ENCODE data around the gene TUBB6. TPM values are rescaled to one million over a fixed set of nuclear protein-coding genes. Genes with fewer than 3 reads are reported as not detected.

Gene TUBB6
- total and polyA plus RNA-seq, 11 donors, result 64.8 to 800 (median 126) TPM

- H3K4me3 ChIP-seq, result no peak overlapping the region
- DNase-seq, result no peak
- H3K4me1 ChIP-seq, result peaks cover 0 to 4% (median under 1%) of the 10 kb centered on the region in 12 donors
- no peak overlapping the region for H3K27ac ChIP-seq
- intact Hi-C loops (cut with DNase I), result loop anchor here in 1 of 10 donors (10.0 kb wide), 1 partner anchor 353 kb away; the partner anchor contains the start of gene SPIRE1
- TF ChIP-seq CTCF (IDR thresholded peaks at IDR 0.05), result no peak
- TF ChIP-seq POLR2A (IDR thresholded peaks at IDR 0.05), result no peak
- H3K36me3 ChIP-seq, result no peaks in the 10 kb centered on the region
- ATAC-seq, result peak in 2 of 4 donors; percentile 9 to 19
- no peaks in the 10 kb centered on the region for H3K27me3 ChIP-seq
- H3K9me3 ChIP-seq, result peaks cover 0 to 4% (median 0%) of the 10 kb centered on the region in 12 donors
- 63 to 81% (median 69%) methylated on average over 9 to 13 of the region's 13 CpGs for WGBS, 4 donors
Measured at GRCh38 chr18:12301263-12302005, 6.6 kb upstream of the TUBB6 start.

GRCh38 chr18:12302391-12303147 lies 5.5 kb upstream of the TUBB6 start:
- Histone ChIP-seq H3K4me1 (peaks cover 0 to 12% (median 8%) of the 10 kb centered on the region in 12 donors), H3K27me3 (no peaks in the 10 kb centered on the region), H3K4me3 (no peak overlapping the region), H3K9me3 (peaks cover 0 to 4% (median 0%) of the 10 kb centered on the region in 12 donors), H3K36me3 (no peaks in the 10 kb centered on the region), H3K27ac (no peak overlapping the region)
- TF ChIP-seq POLR2A (IDR thresholded peaks at IDR 0.05) (no peak), CTCF (IDR thresholded peaks at IDR 0.05) (no peak)
- intact Hi-C loops (cut with DNase I), result loop anchor here in 1 of 10 donors (10.0 kb wide), 1 partner anchor 352 kb away; the partner anchor contains the start of gene SPIRE1
- ATAC-seq (no peak), DNase-seq (no peak)
- 85 to 91% (median 89%) methylated on average over 11 to 14 of the region's 14 CpGs for WGBS, 4 donors

GRCh38 chr18:12304351-12305210 lies 3.5 kb upstream of the TUBB6 start:
- ATAC-seq (no peak), DNase-seq (no peak)
- Histone ChIP-seq H3K27ac (no peak overlapping the region), H3K27me3 (no peaks in the 10 kb centered on the region), H3K4me3 (no peak overlapping the region), H3K4me1 (peaks cover 0 to 26% (median 13%) of the 10 kb centered on the region in 12 donors), H3K9me3 (no peaks in the 10 kb centered on the region), H3K36me3 (peaks cover 0 to 1% (median 0%) of the 10 kb centered on the region in 9 donors)
- intact Hi-C loops (cut with DNase I), result loop anchor here in 2 of 10 donors (5.0 to 10.0 kb wide), 2 partner anchors 73 to 350 kb away; partner anchors contain the start of genes AFG3L2 (in 1 of the 2) and SPIRE1 (in 1 of the 2)
- TF ChIP-seq CTCF (IDR thresholded peaks at IDR 0.05), result no peak
- no peak for TF ChIP-seq POLR2A (IDR thresholded peaks at IDR 0.05)
- 80 to 88% (median 84%) methylated on average over 18 to 19 of the region's 19 CpGs for WGBS, 4 donors

Data from heart left ventricle (tissue), 16 donors.